ENCODE measurements around the gene UQCRC1. TPM values are rescaled to one million over a fixed set of nuclear protein-coding genes. Genes with fewer than 3 reads are reported as not detected.

UQCRC1 gene
- total RNA-seq, 1 experiment from 2014 or later = 413 TPM

- peaks cover 15% of the 10 kb centered on the region for H3K36me3 Mint-ChIP-seq (ENCODE audit: insufficient read depth, unreplicated experiment)
- no peaks in the 10 kb centered on the region for H3K27me3 Mint-ChIP-seq (ENCODE audit: insufficient read depth, unreplicated experiment)
- no peak overlapping the region for H3K27ac Mint-ChIP-seq (ENCODE audit: low read depth, unreplicated experiment)
- no peak for TF ChIP-seq CTCF (IDR thresholded peaks at IDR 0.05; ENCODE audit: unreplicated experiment)
- no peak for DNase-seq (ENCODE audit: unreplicated experiment)
- H3K9me3 Mint-ChIP-seq (ENCODE audit: unreplicated experiment) = no peaks in the 10 kb centered on the region
- no peaks in the 10 kb centered on the region for H3K4me1 Mint-ChIP-seq (ENCODE audit: insufficient read depth, unreplicated experiment)
- intact Hi-C loops (cut with micrococcal nuclease) = no loop called here
- ChIA-PET POLR2A (no interaction called here), CTCF (interaction anchor here (0.6 kb wide), 1 partner anchor 192 kb away, joined by 3 read pairs; no protein-coding TSS in a partner anchor)
- no TSS peak for BruUV-seq (replicated peaks)
- H3K4me3 Mint-ChIP-seq (ENCODE audit: unreplicated experiment) = no peak overlapping the region
Measured at GRCh38 chr3:48642605-48643004, 33.2 kb upstream of the UQCRC1 start.

GRCh38 chr3:48641396-48641795 lies 31.9 kb upstream of the UQCRC1 start:
- Mint-ChIP-seq H3K27ac (ENCODE audit: low read depth, unreplicated experiment) (no peak overlapping the region), H3K27me3 (ENCODE audit: insufficient read depth, unreplicated experiment) (no peaks in the 10 kb centered on the region), H3K4me1 (ENCODE audit: insufficient read depth, unreplicated experiment) (no peaks in the 10 kb centered on the region), H3K9me3 (ENCODE audit: unreplicated experiment) (no peaks in the 10 kb centered on the region), H3K4me3 (ENCODE audit: unreplicated experiment) (no peak overlapping the region), H3K36me3 (ENCODE audit: insufficient read depth, unreplicated experiment) (peaks cover 15% of the 10 kb centered on the region)
- no peak for TF ChIP-seq CTCF (IDR thresholded peaks at IDR 0.05; ENCODE audit: unreplicated experiment)
- ChIA-PET CTCF (interaction anchor here (0.7 kb wide), 1 partner anchor 40 kb away, joined by 3 read pairs; no protein-coding TSS in a partner anchor), POLR2A (interaction anchor here (0.6 kb wide), 1 partner anchor 74 kb away, joined by 3 read pairs; no protein-coding TSS in a partner anchor)
- DNase-seq (ENCODE audit: unreplicated experiment) = no peak
- intact Hi-C loops (cut with micrococcal nuclease) = no loop called here
- BruUV-seq (replicated peaks) = no TSS peak

- intact Hi-C loops (cut with micrococcal nuclease) = no loop called here
- no TSS peak for BruUV-seq (replicated peaks)
- no peak overlapping the region for H3K4me3 Mint-ChIP-seq (ENCODE audit: unreplicated experiment)
- no peaks in the 10 kb centered on the region for H3K4me1 Mint-ChIP-seq (ENCODE audit: insufficient read depth, unreplicated experiment)
- peaks cover 13% of the 10 kb centered on the region for H3K36me3 Mint-ChIP-seq (ENCODE audit: insufficient read depth, unreplicated experiment)
- H3K27me3 Mint-ChIP-seq (ENCODE audit: insufficient read depth, unreplicated experiment) = no peaks in the 10 kb centered on the region
- ChIA-PET CTCF (no interaction called here), POLR2A (interaction anchor here (0.6 to 1.8 kb wide), 3 partner anchors 23 to 767 kb away, joined by 3 to 5 read pairs (median 4); no protein-coding TSS in a partner anchor)
- TF ChIP-seq CTCF (IDR thresholded peaks at IDR 0.05; ENCODE audit: unreplicated experiment) = no peak
- no peak overlapping the region for H3K27ac Mint-ChIP-seq (ENCODE audit: low read depth, unreplicated experiment)
- DNase-seq (ENCODE audit: unreplicated experiment) = no peak
- no peaks in the 10 kb centered on the region for H3K9me3 Mint-ChIP-seq (ENCODE audit: unreplicated experiment)
Measured at GRCh38 chr3:48639944-48640606, 30.6 kb upstream of the UQCRC1 start.

- BruUV-seq (replicated peaks) = no TSS peak
- peaks cover 22% of the 10 kb centered on the region for H3K36me3 Mint-ChIP-seq (ENCODE audit: insufficient read depth, unreplicated experiment)
- no peak for DNase-seq (ENCODE audit: unreplicated experiment)
- H3K9me3 Mint-ChIP-seq (ENCODE audit: unreplicated experiment) = no peaks in the 10 kb centered on the region
- H3K27ac Mint-ChIP-seq (ENCODE audit: low read depth, unreplicated experiment) = peak overlapping the region; percentile 48
- intact Hi-C loops (cut with micrococcal nuclease) = no loop called here
- ChIA-PET CTCF (no interaction called here), POLR2A (no interaction called here)
- H3K4me3 Mint-ChIP-seq (ENCODE audit: unreplicated experiment) = peak overlapping the region; percentile 28
- H3K4me1 Mint-ChIP-seq (ENCODE audit: insufficient read depth, unreplicated experiment) = peaks cover 10% of the 10 kb centered on the region
- no peaks in the 10 kb centered on the region for H3K27me3 Mint-ChIP-seq (ENCODE audit: insufficient read depth, unreplicated experiment)
- no peak for TF ChIP-seq CTCF (IDR thresholded peaks at IDR 0.05; ENCODE audit: unreplicated experiment)
Measured at GRCh38 chr3:48637305-48637704, 27.9 kb upstream of the UQCRC1 start.
